ENCODE measurements around the gene PTPRG.

- TF ChIP-seq EP300 (IDR thresholded peaks at IDR 0.05) (no peak), POLR2AphosphoS5 (IDR thresholded peaks at IDR 0.05) (no peak), CTCF (IDR thresholded peaks at IDR 0.05) (no peak)
Measured at GRCh38 chr3:61811652-61812051, 250.3 kb downstream of the PTPRG start.

All from esophagus muscularis mucosa (tissue), 4 donors.